H1 (cell line): Measurements from ENCODE around the gene ABL2. TPM values are rescaled to one million over a fixed set of nuclear protein-coding genes. Genes with fewer than 3 reads are reported as not detected.

ENCODE experiments used
- ATF2 ChIP-seq: IDR thresholded peaks from 2 replicates; pipeline ENCODE4 v1.6.1; 2012; ENCODE audit warnings: low read length, inconsistent platforms
- ATF3 ChIP-seq: IDR thresholded peaks from 2 replicates; pipeline ENCODE4 v1.6.1; 2011; ENCODE audit warnings: low read depth, mild to moderate bottlenecking, low read length; ENCODE audit not compliant: insufficient read depth
- CEBPB ChIP-seq: IDR thresholded peaks from 2 replicates; pipeline ENCODE4 v1.6.1; 2012; ENCODE audit warnings: low read depth, low read length
- CHD7 ChIP-seq: fragments of 300-600 bp; sonication (generic); IDR thresholded peaks from 2 replicates; pipeline ENCODE4 v1.7.1; 2012; ENCODE audit warnings: low read length, moderate library complexity, mild to moderate bottlenecking, inconsistent platforms; ENCODE audit not compliant: insufficient replicate concordance
- JUN ChIP-seq: IDR thresholded peaks from 2 replicates; pipeline ENCODE4 v1.6.1; 2011; ENCODE audit warnings: low read depth, mild to moderate bottlenecking, improper control_type of control experiment, low read length
- RNF2 ChIP-seq: fragments of 200-900, 300-1000 bp; sonication (generic); IDR thresholded peaks from 2 replicates; pipeline ENCODE4 v1.7.1; 2016; ENCODE audit warnings: borderline replicate concordance, low read depth, mild to moderate bottlenecking, antibody characterized with exemption, low read length; ENCODE audit not compliant: poor library complexity, severe bottlenecking; ENCODE audit errors: missing control alignments
- SP1 ChIP-seq: IDR thresholded peaks from 2 replicates; pipeline ENCODE4 v1.6.1; 2011; ENCODE audit warnings: low read depth, low read length
- polyA plus RNA-seq, 7 experiments: library from polyadenylated mRNA; depleted of rRNA in 3 of 7; stranded (reverse) in 5 of 7; unstranded in 2 of 7; fragments of >200 nt in 5 of 7; fragments of 200-250 nt in 2 of 7; gene quantifications; 1 replicate in 5 of 7; 2 replicates in 1 of 7; 4 replicates in 1 of 7; pipeline versions ENCODE4 v1.2.1 to v1.2.3, GENCODE V29; 2011 to 2013; ENCODE audit warnings: missing spikeins in 2 of 7, mixed read lengths in 2 of 7
- total RNA-seq: library from RNA; stranded (reverse); fragmentation: NEBNext Ultra II Directional; extraction: Animal tissue kit (Norgen Biotek cat#: 25700); gene quantifications from 2 replicates; pipeline ENCODE4 v1.2.1, GENCODE V29; 2021

ABL2 gene
- total and polyA plus RNA-seq, 2 of the 8 experiments (the other 6 are each of a cell fraction or from before 2014, with no cell fraction given): 4.5 to 19.1 TPM

GRCh38 chr1:179080866-179081686, 148.4 kb downstream of the ABL2 start (continued):
- TF ChIP-seq CHD7 (no peak), JUN (no peak), CEBPB (no peak), ATF3 (no peak), ATF2 (no peak), SP1 (no peak), RNF2 (no peak)
